PC-3 (cell line): ENCODE results near the gene PRPS1. TPM values are rescaled to one million over a fixed set of nuclear protein-coding genes. Genes with fewer than 3 reads are reported as not detected.
A peak's percentile ranks its signal among the peaks of the same experiment; 100 is the strongest.

Source experiments
- ATAC-seq: fragments of 200-7000 bp; cut with Tn5 transposase; 2 replicates; pipeline ENCODE4 v1.9.1; 2020; ENCODE audit warnings: mild to moderate bottlenecking, moderate library complexity
- BruUV-seq: library from RNA; stranded (reverse); fragments of 400-500 nt; replicated peaks from 2 replicates; lab custom pipeline; 2021; lab: Mats Ljungman, UMichigan
- CTCF ChIA-PET: fragments of 300-600 bp; sonication (Branson Sonifier 250); formaldehyde crosslinking; loops from one replicate; lab custom pipeline; 2022; ENCODE audit warnings: antibody characterized with exemption; lab: Charles Lee
- POLR2A ChIA-PET: fragments of 300-600 bp; sonication (Branson Sonifier 250); formaldehyde crosslinking; loops from one replicate; lab custom pipeline; 2022; ENCODE audit warnings: antibody characterized with exemption; ENCODE audit not compliant: unreplicated experiment; lab: Charles Lee
- DNase-seq: peaks from one replicate; pipeline ENCODE4 v3.0.0-alpha.2; 2015
- H2AFZ ChIP-seq: fragments of 300-600 bp; sonication (generic); 2 replicates; pipeline ENCODE4 v1.6.0; 2016; ENCODE audit warnings: antibody characterized with exemption, low read length
- H3F3A ChIP-seq: fragments of 300-600 bp; sonication (generic); one replicate; pipeline ENCODE4 v1.6.0; 2017; ENCODE audit warnings: antibody characterized with exemption, low read length, control low read depth, mild to moderate bottlenecking; ENCODE audit not compliant: unreplicated experiment
- H3K27ac ChIP-seq: fragments of 300-600 bp; sonication (generic); 2 replicates; pipeline ENCODE4 v1.5.1; 2016; ENCODE audit warnings: mild to moderate bottlenecking, low read length
- H3K27me3 ChIP-seq: fragments of 300-600 bp; sonication (generic); 2 replicates; pipeline ENCODE4 v1.6.1; 2016; ENCODE audit warnings: low read length, mixed read lengths
- H3K36me3 ChIP-seq: fragments of 300-600 bp; sonication (generic); 2 replicates; pipeline ENCODE4 v1.6.1; 2016; ENCODE audit warnings: low read depth, mixed run types, low read length, mixed read lengths
- H3K4me1 ChIP-seq: fragments of 300-600 bp; sonication (generic); 2 replicates; pipeline ENCODE4 v1.5.1; 2016; ENCODE audit warnings: low read length; ENCODE audit not compliant: insufficient read depth
- H3K4me2 ChIP-seq: fragments of 300-600 bp; sonication (generic); 2 replicates; pipeline ENCODE4 v1.6.0; 2016; ENCODE audit warnings: low read length
- H3K4me3 ChIP-seq: fragments of 300-600 bp; sonication (generic); 2 replicates; pipeline ENCODE4 v1.5.1; 2016; ENCODE audit warnings: mild to moderate bottlenecking, low read length, mixed read lengths
- H3K79me2 ChIP-seq: fragments of 300-600 bp; sonication (generic); 2 replicates; pipeline ENCODE4 v1.6.1; 2017; ENCODE audit warnings: low read length, mixed read lengths
- H3K9ac ChIP-seq: fragments of 300-600 bp; sonication (generic); 2 replicates; pipeline ENCODE4 v1.6.0; 2016; ENCODE audit warnings: mild to moderate bottlenecking, low read length
- H3K9me2 ChIP-seq: fragments of 300-600 bp; sonication (generic); replicated peaks from 2 replicates; pipeline ENCODE4 v1.6.1; 2016; ENCODE audit warnings: mixed run types, low read length, mixed read lengths
- H3K9me3 ChIP-seq: fragments of 300-600 bp; sonication (generic); 2 replicates; pipeline ENCODE4 v1.6.1; 2016; ENCODE audit warnings: low read length, mixed read lengths
- H4K20me1 ChIP-seq: fragments of 300-600 bp; sonication (generic); 2 replicates; pipeline ENCODE4 v1.6.1; 2016; ENCODE audit warnings: low read length, mixed read lengths
- EZH2 ChIP-seq: fragments of 300-600 bp; sonication (generic); IDR thresholded peaks from one replicate; pipeline ENCODE4 v1.6.1; 2017; ENCODE audit warnings: antibody characterized with exemption, mild to moderate bottlenecking, low read length; ENCODE audit not compliant: unreplicated experiment
- EZH2phosphoT487 ChIP-seq: fragments of 300-600 bp; sonication (generic); IDR thresholded peaks from 2 replicates; pipeline ENCODE4 v1.6.1; 2018; ENCODE audit warnings: mild to moderate bottlenecking, antibody characterized with exemption, low read length, borderline replicate concordance
- intact Hi-C: fragments of 100-400 bp; cut with micrococcal nuclease; formaldehyde crosslinking; loops from 2 replicates; pipeline ENCODE4 v1.9.0; 2023
- total RNA-seq: library from RNA; depleted of rRNA; stranded (reverse); fragments of >200 nt; gene quantifications from 2 replicates; pipeline ENCODE4 v1.2.3, GENCODE V29; 2014
- TF ChIP-seq, protein P1 (sequence below): fragments of 300-600 bp; sonication (generic); conservative IDR thresholded peaks from 2 replicates; pipeline ENCODE4 v1.5.1; 2017; ENCODE audit warnings: antibody characterized with exemption, low read depth, mild to moderate bottlenecking, low read length

Gene PRPS1
- total RNA-seq, 1 experiment from 2014 or later: 57.0 TPM

DNA sequence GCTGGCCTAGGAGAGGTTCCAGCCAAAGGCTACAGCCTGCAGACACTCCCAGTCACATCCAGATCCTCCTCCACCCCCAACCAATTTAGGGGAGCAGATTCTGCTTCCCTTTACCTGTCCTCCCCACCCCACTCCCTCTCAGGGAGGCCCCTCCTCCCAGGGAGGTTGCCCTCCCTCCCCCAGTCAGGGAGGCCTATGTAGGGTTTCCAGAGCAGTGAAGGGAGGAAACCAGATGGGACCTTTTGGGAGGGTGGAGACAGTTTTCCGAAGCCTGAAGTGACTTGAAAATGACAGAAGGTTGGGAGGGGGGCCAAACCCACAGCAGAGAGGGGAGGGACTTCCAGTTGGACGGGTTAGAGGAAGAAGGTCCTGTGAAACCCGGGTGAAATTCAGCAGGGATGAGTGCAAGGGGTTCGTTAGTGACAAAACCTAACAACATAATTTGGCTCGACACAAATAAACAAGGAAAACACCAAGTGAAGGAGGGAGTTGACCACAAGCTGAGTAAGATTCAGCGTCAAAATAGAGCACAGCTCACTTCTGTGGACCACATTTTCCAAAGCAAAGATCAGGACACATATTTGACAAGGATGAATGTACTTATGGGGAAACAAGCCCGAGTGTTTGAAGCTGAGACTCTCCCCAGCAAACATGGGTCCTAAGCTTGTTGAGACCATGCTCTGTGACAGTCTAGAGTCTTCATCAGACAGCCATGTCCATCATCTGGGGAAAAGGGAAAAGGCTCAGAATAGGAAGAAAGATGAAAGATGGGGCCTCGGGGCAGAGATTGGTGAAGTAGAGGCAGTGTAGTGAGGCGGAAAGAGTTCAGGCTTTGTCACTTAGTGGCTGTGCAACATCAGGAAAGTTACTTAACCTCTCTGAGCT is 46.4 kb downstream of the PRPS1 start:
- no peaks in the 10 kb centered on the region for H3K9me3 ChIP-seq
- intact Hi-C loops: loop anchor here (5.0 kb wide), 2 partner anchors 218 to 398 kb away; no protein-coding TSS in a partner anchor
- BruUV-seq: no TSS peak
- H3K4me2 ChIP-seq: no peak overlapping the region
- H3K9me2 ChIP-seq: no peaks in the 10 kb centered on the region
- peaks cover 28% of the 10 kb centered on the region for H3K4me1 ChIP-seq
- no peak overlapping the region for H3K27ac ChIP-seq
- H3K36me3 ChIP-seq: no peaks in the 10 kb centered on the region
- ChIA-PET POLR2A (interaction anchor here (0.6 kb wide), 1 partner anchor 37 kb away, joined by 7 read pairs; no protein-coding TSS in a partner anchor), CTCF (interaction anchor here (2.1 kb wide), 1 partner anchor 101 kb away, joined by 27 read pairs; the partner anchor contains the start of genes NCBP2L and TSC22D3)
- no peak overlapping the region for H2AFZ ChIP-seq
- no peak overlapping the region for H3K9ac ChIP-seq
- DNase-seq (no peak), ATAC-seq (no peak)
- no peaks in the 10 kb centered on the region for H3F3A ChIP-seq
- H3K27me3 ChIP-seq: no peaks in the 10 kb centered on the region
- H4K20me1 ChIP-seq: no peaks in the 10 kb centered on the region
- no peak overlapping the region for H3K4me3 ChIP-seq
- peaks cover 18% of the 10 kb centered on the region for H3K79me2 ChIP-seq
- TF ChIP-seq EZH2phosphoT487 (no peak), EZH2 (no peak)

DNA sequence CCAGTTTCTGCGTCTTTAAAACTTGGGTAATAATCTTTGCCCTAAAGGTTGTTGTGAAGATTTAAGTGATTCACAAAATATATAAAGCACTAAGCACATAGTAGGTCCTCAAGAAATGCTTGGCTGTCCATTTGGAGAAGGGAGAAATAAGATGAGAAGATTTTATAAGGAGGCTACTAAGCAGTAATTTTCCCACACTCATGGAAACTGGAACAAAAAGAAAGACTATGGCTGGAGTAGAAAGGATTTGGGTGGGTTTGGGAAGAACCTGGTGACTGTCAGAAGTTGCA is 47.0 kb downstream of the PRPS1 start:
- TF ChIP-seq EZH2phosphoT487: no peak
- TF ChIP-seq, protein P1, sequence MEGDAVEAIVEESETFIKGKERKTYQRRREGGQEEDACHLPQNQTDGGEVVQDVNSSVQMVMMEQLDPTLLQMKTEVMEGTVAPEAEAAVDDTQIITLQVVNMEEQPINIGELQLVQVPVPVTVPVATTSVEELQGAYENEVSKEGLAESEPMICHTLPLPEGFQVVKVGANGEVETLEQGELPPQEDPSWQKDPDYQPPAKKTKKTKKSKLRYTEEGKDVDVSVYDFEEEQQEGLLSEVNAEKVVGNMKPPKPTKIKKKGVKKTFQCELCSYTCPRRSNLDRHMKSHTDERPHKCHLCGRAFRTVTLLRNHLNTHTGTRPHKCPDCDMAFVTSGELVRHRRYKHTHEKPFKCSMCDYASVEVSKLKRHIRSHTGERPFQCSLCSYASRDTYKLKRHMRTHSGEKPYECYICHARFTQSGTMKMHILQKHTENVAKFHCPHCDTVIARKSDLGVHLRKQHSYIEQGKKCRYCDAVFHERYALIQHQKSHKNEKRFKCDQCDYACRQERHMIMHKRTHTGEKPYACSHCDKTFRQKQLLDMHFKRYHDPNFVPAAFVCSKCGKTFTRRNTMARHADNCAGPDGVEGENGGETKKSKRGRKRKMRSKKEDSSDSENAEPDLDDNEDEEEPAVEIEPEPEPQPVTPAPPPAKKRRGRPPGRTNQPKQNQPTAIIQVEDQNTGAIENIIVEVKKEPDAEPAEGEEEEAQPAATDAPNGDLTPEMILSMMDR: no peak
- Histone ChIP-seq H3K27me3 (no peaks in the 10 kb centered on the region), H3K4me2 (peak overlapping the region; percentile 87), H3K36me3 (no peaks in the 10 kb centered on the region), H3F3A (no peaks in the 10 kb centered on the region), H3K9me2 (no peaks in the 10 kb centered on the region), H4K20me1 (no peaks in the 10 kb centered on the region), H3K9ac (no peak overlapping the region), H3K4me1 (peaks cover 28% of the 10 kb centered on the region), H2AFZ (no peak overlapping the region), H3K27ac (no peak overlapping the region), H3K9me3 (no peaks in the 10 kb centered on the region), H3K4me3 (peak overlapping the region; percentile 75; the same call in 1 of the 2 replicates), H3K79me2 (peaks cover 18% of the 10 kb centered on the region)
- DNase-seq: no peak
- BruUV-seq: no TSS peak
- POLR2A ChIA-PET: interaction anchor here (0.6 kb wide), 1 partner anchor 36 kb away, joined by 7 read pairs; no protein-coding TSS in a partner anchor
- CTCF ChIA-PET: no interaction called here
- no peak for ATAC-seq
- intact Hi-C loops: loop anchor here (5.0 kb wide), 1 partner anchor 397 kb away; no protein-coding TSS in a partner anchor

DNA sequence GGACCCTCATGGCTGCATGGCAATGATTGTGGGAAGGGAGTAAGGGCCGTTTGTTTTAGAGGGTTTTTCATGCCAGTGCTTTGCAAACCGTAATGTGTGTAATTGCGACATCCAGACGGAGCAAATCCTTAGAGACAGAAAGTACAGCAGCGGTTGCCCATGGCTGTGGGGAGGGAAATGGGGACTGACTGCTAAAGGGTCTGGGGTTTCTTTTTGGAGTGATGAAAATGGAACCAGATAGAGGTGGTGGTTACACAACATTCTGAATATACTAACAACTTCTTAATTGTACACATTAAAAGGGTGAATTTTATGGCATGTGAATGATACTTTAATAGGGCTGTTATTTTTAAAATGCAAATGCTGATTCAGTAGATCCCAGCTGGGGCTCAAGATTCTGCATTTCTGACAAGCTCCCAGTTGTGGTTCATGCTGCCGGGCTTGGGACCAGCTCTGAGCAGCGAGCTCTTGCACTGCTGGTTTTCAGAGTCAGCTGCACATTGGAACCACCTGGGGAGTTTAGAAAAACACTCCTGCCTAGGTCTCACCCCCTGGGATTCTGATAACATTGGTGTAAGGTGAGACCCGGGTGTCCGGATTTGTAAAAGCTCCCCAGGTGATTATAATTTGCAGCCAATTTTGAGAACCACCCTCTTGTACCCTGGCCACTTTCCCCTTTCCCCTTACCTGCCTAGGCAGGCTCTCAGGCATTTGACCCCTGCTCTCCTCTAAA is 47.7 kb downstream of the PRPS1 start:
- Histone ChIP-seq H3F3A (no peaks in the 10 kb centered on the region), H3K4me1 (peaks cover 28% of the 10 kb centered on the region), H3K36me3 (no peaks in the 10 kb centered on the region), H3K4me3 (peak overlapping the region; percentile 75), H3K27ac (peak overlapping the region; percentile 78), H3K27me3 (no peaks in the 10 kb centered on the region), H3K9me3 (no peaks in the 10 kb centered on the region), H4K20me1 (no peaks in the 10 kb centered on the region), H3K4me2 (peak overlapping the region; percentile 87), H2AFZ (peak overlapping the region; percentile 54), H3K79me2 (peaks cover 18% of the 10 kb centered on the region), H3K9ac (peak overlapping the region; percentile 91), H3K9me2 (no peaks in the 10 kb centered on the region)
- no TSS peak for BruUV-seq
- DNase-seq (no peak), ATAC-seq (peak; percentile 8)
- ChIA-PET CTCF (interaction anchor here (0.6 to 1.7 kb wide), 2 partner anchors 41 to 218 kb away, joined by 3 to 6 read pairs; no protein-coding TSS in a partner anchor), POLR2A (interaction anchor here (0.6 to 0.7 kb wide), 2 partner anchors 10 to 36 kb away, joined by 7 read pairs; no protein-coding TSS in a partner anchor)
- intact Hi-C loops: loop anchor here (5.0 kb wide), 1 partner anchor 396 kb away; no protein-coding TSS in a partner anchor
- TF ChIP-seq, protein P1: no peak
- TF ChIP-seq EZH2phosphoT487: no peak
- TF ChIP-seq EZH2: no peak
